DND-41 (cell line): Measurements from ENCODE around the gene ROCK2.

Source experiments
- ATAC-seq: fragments of 200-7000 bp; cut with Tn5 transposase; 3 replicates; pipeline ENCODE4 v1.9.1; 2021; ENCODE audit warnings: low read depth; ENCODE audit not compliant: insufficient read depth
- DNase-seq: peaks from one replicate; pipeline ENCODE4 v3.0.0-alpha.2; 2020
- H2AFZ ChIP-seq: 2 replicates; pipeline ENCODE4 v1.6.0; 2012; ENCODE audit warnings: low read depth, low read length
- H3K27ac ChIP-seq: 2 replicates; pipeline ENCODE4 v1.5.1; 2012; ENCODE audit warnings: low read length, inconsistent platforms
- H3K27me3 ChIP-seq: fragments of 200-600 bp; sonication (generic); 2 replicates; pipeline ENCODE4 v1.6.0; 2012; ENCODE audit warnings: low read length, mild to moderate bottlenecking, inconsistent platforms; ENCODE audit not compliant: insufficient read depth, poor library complexity
- H3K36me3 ChIP-seq: 2 replicates; pipeline ENCODE4 v1.5.1; 2012; ENCODE audit warnings: low read length, inconsistent platforms; ENCODE audit not compliant: insufficient read depth
- H3K4me1 ChIP-seq: 2 replicates; pipeline ENCODE4 v1.5.1; 2012; ENCODE audit warnings: mild to moderate bottlenecking, low read length; ENCODE audit not compliant: insufficient read depth
- H3K4me2 ChIP-seq: 2 replicates; pipeline ENCODE4 v1.6.0; 2012; ENCODE audit warnings: mild to moderate bottlenecking, moderate library complexity, low read length, inconsistent platforms; ENCODE audit not compliant: insufficient read depth
- H3K4me3 ChIP-seq, 2 experiments: fragments of 200-600 bp in 1 of 2; shearing (Covaris generic) in 1 of 2; 2 replicates each; pipeline ENCODE4 v1.5.1; 2012 to 2016; ENCODE audit warnings: inconsistent platforms in 2 of 2, low read length in 2 of 2, mild to moderate bottlenecking in 2 of 2, low read depth in 1 of 2, moderate library complexity in 1 of 2
- H3K79me2 ChIP-seq: 2 replicates; pipeline ENCODE4 v1.6.0; 2012; ENCODE audit warnings: low read length, inconsistent platforms; ENCODE audit not compliant: insufficient read depth
- H3K9ac ChIP-seq: 2 replicates; pipeline ENCODE4 v1.6.0; 2012; ENCODE audit warnings: low read depth, mild to moderate bottlenecking, inconsistent platforms, low read length, moderate library complexity
- H3K9me3 ChIP-seq: 2 replicates; pipeline ENCODE4 v1.5.1; 2012; ENCODE audit warnings: low read length, moderate library complexity, mild to moderate bottlenecking, inconsistent platforms; ENCODE audit not compliant: insufficient read depth, severe bottlenecking
- H4K20me1 ChIP-seq: 2 replicates; pipeline ENCODE4 v1.6.0; 2012; ENCODE audit warnings: low read length; ENCODE audit not compliant: insufficient read depth
- CTCF ChIP-seq: IDR thresholded peaks from 2 replicates; pipeline ENCODE4 v1.5.1; 2012; ENCODE audit warnings: borderline replicate concordance, low read length, moderate library complexity, mild to moderate bottlenecking; ENCODE audit not compliant: poor library complexity, severe bottlenecking; ENCODE audit errors: extremely low read depth
- EZH2 ChIP-seq: IDR thresholded peaks from 3 replicates; pipeline ENCODE4 v1.6.1; 2012; ENCODE audit warnings: borderline replicate concordance, low read depth, mild to moderate bottlenecking, moderate library complexity, low read length, inconsistent platforms; ENCODE audit not compliant: severe bottlenecking

ROCK2 gene

GRCh38 chr2:11182951-11183350 lies 161.5 kb downstream of the ROCK2 start:
- no peak for ATAC-seq
- Histone ChIP-seq H3K4me3 (no peak overlapping the region), H3K4me2 (no peak overlapping the region), H2AFZ (no peak overlapping the region), H4K20me1 (no peaks in the 10 kb centered on the region), H3K27me3 (no peaks in the 10 kb centered on the region), H3K9me3 (no peaks in the 10 kb centered on the region), H3K36me3 (peaks cover 32% of the 10 kb centered on the region), H3K27ac (no peak overlapping the region), H3K79me2 (no peaks in the 10 kb centered on the region), H3K9ac (no peak overlapping the region), H3K4me1 (no peaks in the 10 kb centered on the region)
- no peak for DNase-seq
- TF ChIP-seq CTCF (no peak), EZH2 (no peak)

GRCh38 chr2:11180653-11181052 lies 163.8 kb downstream of the ROCK2 start:
- Histone ChIP-seq H3K9me3 (no peaks in the 10 kb centered on the region), H3K79me2 (no peaks in the 10 kb centered on the region), H4K20me1 (no peaks in the 10 kb centered on the region), H3K4me3 (no peak overlapping the region), H2AFZ (no peak overlapping the region), H3K27me3 (no peaks in the 10 kb centered on the region), H3K4me1 (peaks cover 13% of the 10 kb centered on the region), H3K27ac (no peak overlapping the region), H3K4me2 (no peak overlapping the region), H3K36me3 (peaks cover 21% of the 10 kb centered on the region), H3K9ac (no peak overlapping the region)
- DNase-seq, result no peak
- TF ChIP-seq CTCF (no peak), EZH2 (no peak)
- no peak for ATAC-seq

GRCh38 chr2:11179899-11180298 lies 164.5 kb downstream of the ROCK2 start:
- Histone ChIP-seq H3K4me3 (no peak overlapping the region), H3K9me3 (no peaks in the 10 kb centered on the region), H4K20me1 (no peaks in the 10 kb centered on the region), H3K4me1 (peaks cover 20% of the 10 kb centered on the region), H3K27ac (no peak overlapping the region), H2AFZ (no peak overlapping the region), H3K79me2 (no peaks in the 10 kb centered on the region), H3K27me3 (no peaks in the 10 kb centered on the region), H3K36me3 (peaks cover 21% of the 10 kb centered on the region), H3K9ac (no peak overlapping the region), H3K4me2 (no peak overlapping the region)
- DNase-seq (no peak), ATAC-seq (no peak)
- no peak for TF ChIP-seq EZH2
- no peak for TF ChIP-seq CTCF

- Histone ChIP-seq H3K4me3 (no peak overlapping the region), H3K9me3 (no peaks in the 10 kb centered on the region), H3K36me3 (peaks cover 21% of the 10 kb centered on the region), H3K27me3 (no peaks in the 10 kb centered on the region), H3K79me2 (no peaks in the 10 kb centered on the region), H2AFZ (no peak overlapping the region), H3K27ac (no peak overlapping the region), H3K4me1 (peaks cover 22% of the 10 kb centered on the region), H3K9ac (no peak overlapping the region), H4K20me1 (no peaks in the 10 kb centered on the region), H3K4me2 (no peak overlapping the region)
- TF ChIP-seq CTCF (no peak), EZH2 (no peak)
- ATAC-seq (no peak), DNase-seq (no peak)
Measured at GRCh38 chr2:11179196-11179595, 165.2 kb downstream of the ROCK2 start.
